SK-N-SH (cell line): Measurements from ENCODE around the gene TAS1R1. TPM values are rescaled to one million over a fixed set of nuclear protein-coding genes. Genes with fewer than 3 reads are reported as not detected.

Experiments used
- CTCF ChIA-PET: fragments of 300-600, 350-600 bp; formaldehyde crosslinking; extraction: SDS; loops from one replicate; lab custom pipeline; 2021; lab: Yijun Ruan, JAX
- POLR2A ChIA-PET: fragments of 350-600 bp; sonication (Branson Sonifier 250); formaldehyde crosslinking; extraction: SDS; loops from one replicate; lab custom pipeline; 2020; ENCODE audit warnings: antibody characterized with exemption, inconsistent platforms; lab: Yijun Ruan, JAX
- DNase-seq: peaks from one replicate; pipeline ENCODE4 v3.0.0; 2012
- H2AFZ ChIP-seq: fragments of 200-600 bp; sonication (generic); 2 replicates; pipeline ENCODE4 v1.8.1; 2016; ENCODE audit warnings: antibody characterized with exemption, mild to moderate bottlenecking, low read depth
- H3F3A ChIP-seq: fragments of 200-600 bp; sonication (generic); replicated peaks from 2 replicates; pipeline ENCODE3; 2016; ENCODE audit warnings: antibody characterized with exemption, mild to moderate bottlenecking; ENCODE audit not compliant: insufficient read depth
- H3K27ac ChIP-seq, 2 experiments: fragments of 200-500 bp in 1 of 2; fragments of 200-600 bp in 1 of 2; sonication (Bioruptor generic) in 1 of 2; sonication (generic), shearing (Covaris generic) in 1 of 2; 2 replicates each; pipeline versions ENCODE4 v1.5.1 to v1.6.1; 2014 to 2016; ENCODE audit warnings: low read depth in 2 of 2, inconsistent platforms in 1 of 2, low read length in 1 of 2, mild to moderate bottlenecking in 1 of 2, mixed read lengths in 1 of 2
- H3K27me3 ChIP-seq: fragments of 200-600 bp; sonication (generic), shearing (Covaris generic); 2 replicates; pipeline ENCODE4 v1.6.1; 2016; ENCODE audit warnings: mixed run types; ENCODE audit not compliant: insufficient read depth
- H3K36me3 ChIP-seq, 2 experiments: fragments of 200-500 bp in 1 of 2; fragments of 200-600 bp in 1 of 2; sonication (Bioruptor generic) in 1 of 2; sonication (generic) in 1 of 2; replicated peaks in 1 of 2; 2 replicates each; pipeline versions ENCODE3 to v1.5.1; 2014 to 2016; ENCODE audit warnings: low read length in 1 of 2, mild to moderate bottlenecking in 1 of 2; ENCODE audit not compliant: insufficient read depth in 2 of 2, control insufficient read depth in 1 of 2
- H3K4me1 ChIP-seq, 2 experiments: fragments of 200-500 bp in 1 of 2; fragments of 200-600 bp in 1 of 2; sonication (Bioruptor generic) in 1 of 2; sonication (generic), shearing (Covaris generic) in 1 of 2; 2 replicates each; pipeline versions ENCODE4 v1.5.1 to v1.6.1; 2014 to 2016; ENCODE audit warnings: low read depth in 1 of 2, low read length in 1 of 2, mixed run types in 1 of 2; ENCODE audit not compliant: insufficient read depth in 2 of 2, control insufficient read depth in 1 of 2
- H3K4me2 ChIP-seq: fragments of 200-600 bp; sonication (generic), shearing (Covaris generic); 2 replicates; pipeline ENCODE4 v1.6.1; 2017; ENCODE audit warnings: mixed run types
- H3K4me3 ChIP-seq, 2 experiments: fragments of 200-500 bp in 1 of 2; fragments of 200-600 bp in 1 of 2; sonication (Bioruptor generic) in 1 of 2; sonication (generic), shearing (Covaris generic) in 1 of 2; 2 replicates each; pipeline versions ENCODE4 v1.5.1 to v1.8.1; 2014 to 2016; ENCODE audit warnings: low read depth in 2 of 2, inconsistent platforms in 1 of 2, low read length in 1 of 2, mild to moderate bottlenecking in 1 of 2, mixed read lengths in 1 of 2, moderate library complexity in 1 of 2
- H3K79me2 ChIP-seq: fragments of 200-600 bp; sonication (generic); 2 replicates; pipeline ENCODE4 v1.8.1; 2017; ENCODE audit warnings: mild to moderate bottlenecking; ENCODE audit not compliant: insufficient read depth
- H3K9ac ChIP-seq: fragments of 200-600 bp; sonication (generic); 2 replicates; pipeline ENCODE4 v1.6.1; 2017; ENCODE audit warnings: mixed run types
- H3K9me2 ChIP-seq: fragments of 200-600 bp; sonication (generic); 2 replicates; pipeline ENCODE4 v1.6.1; 2017; ENCODE audit warnings: mixed run types
- H3K9me3 ChIP-seq: fragments of 200-600 bp; sonication (generic); 2 replicates; pipeline ENCODE4 v1.6.1; 2017; ENCODE audit warnings: mixed run types, mild to moderate bottlenecking, moderate library complexity
- H4K20me1 ChIP-seq: fragments of 200-600 bp; sonication (generic); 2 replicates; pipeline ENCODE4 v1.6.1; 2017; ENCODE audit warnings: mild to moderate bottlenecking, mixed run types; ENCODE audit not compliant: insufficient read depth
- FOXM1 ChIP-seq: IDR thresholded peaks from 2 replicates; pipeline ENCODE4 v1.4.0; 2012; ENCODE audit warnings: low read depth, mild to moderate bottlenecking
- SIN3A ChIP-seq: IDR thresholded peaks from 2 replicates; pipeline ENCODE4 v1.6.1; 2012; ENCODE audit warnings: low read depth, mild to moderate bottlenecking, low read length, moderate library complexity, borderline replicate concordance
- TCF12 ChIP-seq: IDR thresholded peaks from 2 replicates; pipeline ENCODE4 v1.4.0; 2012
- TEAD4 ChIP-seq: IDR thresholded peaks from 2 replicates; pipeline ENCODE4 v1.4.0; 2012; ENCODE audit warnings: mild to moderate bottlenecking, borderline replicate concordance; ENCODE audit not compliant: insufficient read depth
- USF1 ChIP-seq: IDR thresholded peaks from 2 replicates; pipeline ENCODE4 v1.4.0; 2012; ENCODE audit warnings: low read depth, borderline replicate concordance
- USF2 ChIP-seq: fragments of 150-350 bp; IDR thresholded peaks from 2 replicates; pipeline ENCODE4 v1.6.1; 2017; ENCODE audit warnings: antibody characterized with exemption, low read length, low read depth, borderline replicate concordance
- WGBS: methylation state at CpG from one replicate; pipeline ENCODE4 v1.1.6; 2017; ENCODE audit warnings: low lambda C conversion rate; 5-methylcytosine and 5-hydroxymethylcytosine counted together
- polyA plus RNA-seq, 3 experiments: library from polyadenylated mRNA; depleted of rRNA; stranded (reverse); fragments of >200 nt; gene quantifications; 2 replicates each; pipeline ENCODE4 v1.2.3, GENCODE V29; 2012
- TF ChIP-seq, protein P1 (sequence below): IDR thresholded peaks from 2 replicates; pipeline ENCODE4 v1.4.0; 2012; ENCODE audit warnings: low read depth
- TF ChIP-seq, protein P2 (sequence below): fragments of 150-350 bp; IDR thresholded peaks from 2 replicates; pipeline ENCODE4 v1.6.1; 2016; ENCODE audit warnings: mild to moderate bottlenecking, low read depth, low read length
- TF ChIP-seq, protein P3 (sequence below): fragments of 200-600 bp; sonication (generic); IDR thresholded peaks from 2 replicates; pipeline ENCODE4 v1.6.1; 2017; ENCODE audit warnings: antibody characterized with exemption, mild to moderate bottlenecking, moderate library complexity

Gene TAS1R1
- polyA plus RNA-seq, 1 of the 3 experiments (the other 2 are of a cell fraction): not detected

DNA sequence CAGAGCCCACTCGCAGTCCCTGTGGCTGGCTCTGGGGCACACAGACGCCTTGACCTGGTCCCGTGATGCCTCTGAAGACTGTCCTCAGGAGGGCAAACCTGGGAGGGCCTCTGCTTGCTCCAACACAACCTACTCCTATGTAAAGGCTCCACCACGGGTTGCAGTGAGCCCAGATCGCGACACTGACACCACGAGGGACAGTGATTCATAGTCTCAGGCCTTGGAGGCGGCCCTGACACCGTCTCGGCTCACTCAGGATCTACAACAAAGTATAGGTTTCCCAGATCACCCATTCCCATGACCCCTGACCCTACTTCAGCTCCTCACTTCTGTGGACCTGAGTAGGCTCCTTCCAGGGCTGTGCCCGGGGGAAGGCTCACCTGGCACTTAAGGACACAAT lies 28.8 kb upstream of the TAS1R1 start:
- no peaks in the 10 kb centered on the region for H3K9me2 ChIP-seq
- no peak overlapping the region for H3K27ac ChIP-seq
- H3K4me3 ChIP-seq: no peak overlapping the region
- 77% methylated on average over 8 of the region's 11 CpGs for WGBS
- H3K9ac ChIP-seq: no peak overlapping the region
- ChIA-PET POLR2A (no interaction called here), CTCF (interaction anchor here (1.4 to 23.4 kb wide), 4 partner anchors 19 to 41 kb away, joined by 3 to 439 read pairs (median 12); partner anchors contain the start of genes NOL9, PLEKHG5 and TAS1R1)
- H3F3A ChIP-seq: peaks cover 15% of the 10 kb centered on the region
- DNase-seq: no peak
- no peak overlapping the region for H2AFZ ChIP-seq
- H3K27me3 ChIP-seq: no peaks in the 10 kb centered on the region
- no peaks in the 10 kb centered on the region for H3K9me3 ChIP-seq
- H3K4me2 ChIP-seq: no peak overlapping the region
- H4K20me1 ChIP-seq: no peaks in the 10 kb centered on the region
- TF ChIP-seq TEAD4 (no peak), SIN3A (no peak)
- TF ChIP-seq, protein P1, sequence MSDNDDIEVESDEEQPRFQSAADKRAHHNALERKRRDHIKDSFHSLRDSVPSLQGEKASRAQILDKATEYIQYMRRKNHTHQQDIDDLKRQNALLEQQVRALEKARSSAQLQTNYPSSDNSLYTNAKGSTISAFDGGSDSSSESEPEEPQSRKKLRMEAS: no peak
- TF ChIP-seq, protein P2, sequence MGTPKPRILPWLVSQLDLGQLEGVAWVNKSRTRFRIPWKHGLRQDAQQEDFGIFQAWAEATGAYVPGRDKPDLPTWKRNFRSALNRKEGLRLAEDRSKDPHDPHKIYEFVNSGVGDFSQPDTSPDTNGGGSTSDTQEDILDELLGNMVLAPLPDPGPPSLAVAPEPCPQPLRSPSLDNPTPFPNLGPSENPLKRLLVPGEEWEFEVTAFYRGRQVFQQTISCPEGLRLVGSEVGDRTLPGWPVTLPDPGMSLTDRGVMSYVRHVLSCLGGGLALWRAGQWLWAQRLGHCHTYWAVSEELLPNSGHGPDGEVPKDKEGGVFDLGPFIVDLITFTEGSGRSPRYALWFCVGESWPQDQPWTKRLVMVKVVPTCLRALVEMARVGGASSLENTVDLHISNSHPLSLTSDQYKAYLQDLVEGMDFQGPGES: no peak
- peaks cover 0 to 4% of the 10 kb centered on the region in 2 experiments; a peak in 1 of 4 replicates for H3K4me1 ChIP-seq
- peaks cover 6 to 31% of the 10 kb centered on the region in 2 experiments for H3K36me3 ChIP-seq
- H3K79me2 ChIP-seq: no peaks in the 10 kb centered on the region

DNA sequence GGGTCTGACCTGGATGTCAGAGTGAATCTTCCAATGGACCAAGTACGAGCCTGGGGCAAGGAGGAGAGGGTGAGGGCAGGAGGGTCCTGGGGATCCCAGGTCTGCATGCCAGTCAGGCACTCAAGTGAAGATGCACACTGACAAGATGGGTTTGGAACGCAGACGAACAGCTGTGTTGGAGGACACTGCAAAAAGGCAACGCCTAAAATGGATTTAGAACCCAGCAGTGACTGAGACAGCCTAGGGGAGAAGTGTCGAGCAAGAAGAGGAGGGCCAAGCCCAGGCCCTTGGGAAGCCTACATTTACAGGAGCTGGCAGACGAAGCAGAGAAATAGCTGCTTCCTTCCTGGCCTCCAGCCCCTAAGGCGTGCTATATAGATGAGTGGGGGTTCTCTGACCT lies 26.6 kb upstream of the TAS1R1 start:
- WGBS: 97% methylated on average over 7 of the region's 7 CpGs
- Histone ChIP-seq H3K9me2 (no peaks in the 10 kb centered on the region), H3K27me3 (no peaks in the 10 kb centered on the region), H3K9me3 (no peaks in the 10 kb centered on the region), H4K20me1 (no peaks in the 10 kb centered on the region), H3K27ac (no peak overlapping the region), H3K4me1 (no peaks in the 10 kb centered on the region), H3K9ac (no peak overlapping the region), H3F3A (peaks cover 10% of the 10 kb centered on the region), H3K4me3 (no peak overlapping the region), H3K4me2 (no peak overlapping the region), H2AFZ (no peak overlapping the region), H3K36me3 (peaks cover 25 to 52% of the 10 kb centered on the region in 2 experiments), H3K79me2 (no peaks in the 10 kb centered on the region)
- no peak for DNase-seq
- POLR2A ChIA-PET: no interaction called here
- CTCF ChIA-PET: interaction anchor here (1.0 to 23.4 kb wide), 5 partner anchors 25 to 83 kb away, joined by 3 to 439 read pairs (median 5); partner anchors contain the start of genes NOL9, PLEKHG5 and TAS1R1
- TF ChIP-seq TEAD4 (no peak), TCF12 (no peak), USF1 (no peak), USF2 (no peak), FOXM1 (no peak)
- TF ChIP-seq, protein P3, sequence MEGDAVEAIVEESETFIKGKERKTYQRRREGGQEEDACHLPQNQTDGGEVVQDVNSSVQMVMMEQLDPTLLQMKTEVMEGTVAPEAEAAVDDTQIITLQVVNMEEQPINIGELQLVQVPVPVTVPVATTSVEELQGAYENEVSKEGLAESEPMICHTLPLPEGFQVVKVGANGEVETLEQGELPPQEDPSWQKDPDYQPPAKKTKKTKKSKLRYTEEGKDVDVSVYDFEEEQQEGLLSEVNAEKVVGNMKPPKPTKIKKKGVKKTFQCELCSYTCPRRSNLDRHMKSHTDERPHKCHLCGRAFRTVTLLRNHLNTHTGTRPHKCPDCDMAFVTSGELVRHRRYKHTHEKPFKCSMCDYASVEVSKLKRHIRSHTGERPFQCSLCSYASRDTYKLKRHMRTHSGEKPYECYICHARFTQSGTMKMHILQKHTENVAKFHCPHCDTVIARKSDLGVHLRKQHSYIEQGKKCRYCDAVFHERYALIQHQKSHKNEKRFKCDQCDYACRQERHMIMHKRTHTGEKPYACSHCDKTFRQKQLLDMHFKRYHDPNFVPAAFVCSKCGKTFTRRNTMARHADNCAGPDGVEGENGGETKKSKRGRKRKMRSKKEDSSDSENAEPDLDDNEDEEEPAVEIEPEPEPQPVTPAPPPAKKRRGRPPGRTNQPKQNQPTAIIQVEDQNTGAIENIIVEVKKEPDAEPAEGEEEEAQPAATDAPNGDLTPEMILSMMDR: no peak
